Hepatocyte (in vitro differentiated cells): ENCODE measurements around the gene HEY2. TPM values are rescaled to one million over a fixed set of nuclear protein-coding genes. Genes with fewer than 3 reads are reported as not detected.

Experiments
- DNase-seq: peaks from one replicate; pipeline ENCODE4 v3.0.0-alpha.2; 2016; ENCODE audit warnings: low spot score
- H2AFZ ChIP-seq: fragments of 200-600 bp; sonication (generic); 2 replicates; pipeline ENCODE4 v1.6.0; 2016; ENCODE audit warnings: antibody characterized with exemption, mild to moderate bottlenecking
- H3K27ac ChIP-seq: fragments of 200-600 bp; sonication (generic); 2 replicates; pipeline ENCODE4 v1.5.1; 2016; ENCODE audit warnings: mild to moderate bottlenecking
- H3K27me3 ChIP-seq: fragments of 200-600 bp; sonication (generic); 2 replicates; pipeline ENCODE4 v1.6.1; 2016
- H3K36me3 ChIP-seq: fragments of 200-600 bp; sonication (generic); replicated peaks from 2 replicates; pipeline ENCODE4 v1.5.1; 2016; ENCODE audit warnings: low read depth; ENCODE audit not compliant: insufficient read depth
- H3K4me1 ChIP-seq: fragments of 200-600 bp; sonication (generic); 2 replicates; pipeline ENCODE4 v1.5.1; 2016; ENCODE audit warnings: mild to moderate bottlenecking, moderate library complexity; ENCODE audit not compliant: insufficient read depth
- H3K4me2 ChIP-seq: fragments of 200-600 bp; sonication (generic); 2 replicates; pipeline ENCODE4 v1.6.0; 2016
- H3K4me3 ChIP-seq: fragments of 200-600 bp; sonication (generic); 2 replicates; pipeline ENCODE4 v1.5.1; 2016; ENCODE audit warnings: mild to moderate bottlenecking
- H3K79me2 ChIP-seq: fragments of 200-600 bp; sonication (generic); 2 replicates; pipeline ENCODE4 v1.6.0; 2017; ENCODE audit warnings: mild to moderate bottlenecking
- H3K9me2 ChIP-seq: fragments of 200-600 bp; sonication (generic); replicated peaks from 2 replicates; pipeline ENCODE4 v1.6.0; 2017; ENCODE audit warnings: mild to moderate bottlenecking; ENCODE audit not compliant: insufficient read depth
- H3K9me3 ChIP-seq: fragments of 200-600 bp; sonication (generic); 2 replicates; pipeline ENCODE4 v1.5.1; 2016; ENCODE audit warnings: low read depth, mild to moderate bottlenecking
- H4K20me1 ChIP-seq: fragments of 200-600 bp; sonication (generic); 2 replicates; pipeline ENCODE4 v1.6.0; 2016; ENCODE audit warnings: mild to moderate bottlenecking; ENCODE audit not compliant: insufficient read depth, poor library complexity, severe bottlenecking
- EZH2 ChIP-seq: fragments of 200-600 bp; sonication (generic); IDR thresholded peaks from 2 replicates; pipeline ENCODE4 v1.6.1; 2016; ENCODE audit warnings: antibody characterized with exemption, mild to moderate bottlenecking, borderline replicate concordance
- EZH2phosphoT487 ChIP-seq: fragments of 200-600 bp; sonication (generic); IDR thresholded peaks from one replicate; pipeline ENCODE4 v1.6.1; 2018; ENCODE audit warnings: antibody characterized with exemption, mild to moderate bottlenecking, low read depth, moderate library complexity; ENCODE audit not compliant: unreplicated experiment, severe bottlenecking
- WGBS: methylation state at CpG from one replicate; pipeline ENCODE4 v1.1.6; 2016; ENCODE audit warnings: low lambda C conversion rate; ENCODE audit errors: missing lambda C conversion rate; 5-methylcytosine and 5-hydroxymethylcytosine counted together
- polyA plus RNA-seq: library from polyadenylated mRNA; unstranded; fragments of >200 nt; fragmentation: Nextera tagmentation; extraction: Ambion mirVana; gene quantifications from 2 replicates; pipeline ENCODE4 v1.2.1, GENCODE V29; 2016
- total RNA-seq: library from RNA; depleted of rRNA; stranded (reverse); fragments of >200 nt; gene quantifications from 2 replicates; pipeline ENCODE4 v1.2.3, GENCODE V29; 2014
- TF ChIP-seq, protein P1 (sequence below): fragments of 200-600 bp; sonication (generic); IDR thresholded peaks from 2 replicates; pipeline ENCODE4 v1.5.1; 2016; ENCODE audit warnings: antibody characterized with exemption, mild to moderate bottlenecking; ENCODE audit not compliant: poor library complexity

Gene HEY2
- total and polyA plus RNA-seq, 2 experiments from 2014 or later, result 0.27 to 0.47 TPM

DNA sequence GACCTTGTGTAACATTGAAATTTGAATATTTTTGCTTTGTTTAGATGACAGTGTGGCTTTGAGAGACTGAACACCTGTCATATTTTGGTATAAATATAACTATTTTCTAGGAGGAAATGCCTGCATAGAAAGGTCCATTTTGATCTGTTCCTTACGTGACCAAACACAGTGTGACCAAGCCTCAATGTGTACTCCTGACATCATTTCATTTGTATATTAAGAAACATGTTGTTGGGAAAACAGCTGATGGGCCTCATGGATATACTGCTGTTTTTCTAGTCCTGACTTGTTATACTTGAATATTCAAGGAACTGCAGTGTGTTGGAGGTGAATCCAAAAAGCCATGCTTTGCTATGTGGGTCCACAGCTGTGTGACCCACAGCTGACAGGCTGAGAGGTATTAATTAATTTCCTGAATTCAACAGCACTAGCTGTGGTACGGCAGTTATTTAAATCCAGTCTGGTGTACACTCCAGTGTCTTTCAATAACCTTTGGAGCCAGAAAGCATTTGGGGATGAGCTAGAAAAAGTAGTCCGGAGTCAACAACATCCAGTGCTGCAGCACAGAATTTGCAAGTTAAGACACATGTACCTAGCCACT lies 60.2 kb downstream of the HEY2 start:
- Histone ChIP-seq H3K27ac (no peak overlapping the region), H3K9me2 (no peaks in the 10 kb centered on the region), H3K79me2 (peaks cover 47% of the 10 kb centered on the region), H3K4me3 (no peak overlapping the region), H4K20me1 (no peaks in the 10 kb centered on the region), H3K27me3 (no peaks in the 10 kb centered on the region), H3K4me2 (no peak overlapping the region), H3K36me3 (no peaks in the 10 kb centered on the region), H3K4me1 (no peaks in the 10 kb centered on the region), H3K9me3 (no peaks in the 10 kb centered on the region), H2AFZ (no peak overlapping the region)
- WGBS, result 98% methylated on average over 3 of the region's 3 CpGs
- DNase-seq, result no peak
- TF ChIP-seq EZH2 (no peak), EZH2phosphoT487 (no peak)
- TF ChIP-seq, protein P1, sequence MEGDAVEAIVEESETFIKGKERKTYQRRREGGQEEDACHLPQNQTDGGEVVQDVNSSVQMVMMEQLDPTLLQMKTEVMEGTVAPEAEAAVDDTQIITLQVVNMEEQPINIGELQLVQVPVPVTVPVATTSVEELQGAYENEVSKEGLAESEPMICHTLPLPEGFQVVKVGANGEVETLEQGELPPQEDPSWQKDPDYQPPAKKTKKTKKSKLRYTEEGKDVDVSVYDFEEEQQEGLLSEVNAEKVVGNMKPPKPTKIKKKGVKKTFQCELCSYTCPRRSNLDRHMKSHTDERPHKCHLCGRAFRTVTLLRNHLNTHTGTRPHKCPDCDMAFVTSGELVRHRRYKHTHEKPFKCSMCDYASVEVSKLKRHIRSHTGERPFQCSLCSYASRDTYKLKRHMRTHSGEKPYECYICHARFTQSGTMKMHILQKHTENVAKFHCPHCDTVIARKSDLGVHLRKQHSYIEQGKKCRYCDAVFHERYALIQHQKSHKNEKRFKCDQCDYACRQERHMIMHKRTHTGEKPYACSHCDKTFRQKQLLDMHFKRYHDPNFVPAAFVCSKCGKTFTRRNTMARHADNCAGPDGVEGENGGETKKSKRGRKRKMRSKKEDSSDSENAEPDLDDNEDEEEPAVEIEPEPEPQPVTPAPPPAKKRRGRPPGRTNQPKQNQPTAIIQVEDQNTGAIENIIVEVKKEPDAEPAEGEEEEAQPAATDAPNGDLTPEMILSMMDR, result no peak

DNA sequence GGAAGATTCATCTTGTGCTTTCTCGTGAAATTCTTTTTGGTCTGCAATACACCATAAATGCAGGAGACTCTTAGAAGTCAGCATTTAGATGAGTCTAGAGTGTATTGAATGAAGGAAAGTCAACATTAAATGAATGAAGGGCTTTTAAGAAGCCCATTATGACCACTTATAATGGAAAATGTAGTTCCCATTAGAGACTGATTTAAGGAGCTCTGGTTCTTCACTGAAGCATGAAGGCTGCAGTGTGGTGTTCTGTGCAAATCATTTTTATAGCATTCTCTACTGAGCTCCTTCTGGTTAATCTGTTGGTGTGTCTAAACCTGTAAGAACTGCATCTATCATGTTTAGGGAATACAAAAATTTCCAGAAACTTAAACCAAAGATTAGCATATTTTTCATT lies 61.0 kb downstream of the HEY2 start:
- Histone ChIP-seq H3K9me3 (no peaks in the 10 kb centered on the region), H3K36me3 (no peaks in the 10 kb centered on the region), H3K4me1 (no peaks in the 10 kb centered on the region), H3K4me2 (no peak overlapping the region), H3K9me2 (no peaks in the 10 kb centered on the region), H4K20me1 (no peaks in the 10 kb centered on the region), H3K27ac (no peak overlapping the region), H3K27me3 (no peaks in the 10 kb centered on the region), H3K79me2 (peaks cover 48% of the 10 kb centered on the region), H3K4me3 (no peak overlapping the region), H2AFZ (no peak overlapping the region)
- no peak for TF ChIP-seq EZH2phosphoT487
- TF ChIP-seq EZH2, result no peak
- TF ChIP-seq, protein P1, result no peak
- WGBS, result 69% methylated on average over 1 of the region's 1 CpG
- DNase-seq, result no peak

Other genes with a start within 250 kb of the HEY2 start
- 34.1 and 42.0 TPM in 2 replicates for gene NCOA7, start 41.3 kb downstream of the HEY2 start, total RNA-seq
- 17.3 and 22.6 TPM in 2 replicates for gene NCOA7, start 41.3 kb downstream of the HEY2 start, polyA plus RNA-seq
- gene HINT3, start 207.1 kb downstream of the HEY2 start, total RNA-seq, result 28.0 and 32.9 TPM in 2 replicates
- 12.0 and 15.4 TPM in 2 replicates for gene HINT3, start 207.1 kb downstream of the HEY2 start, polyA plus RNA-seq
- gene TRMT11, start 236.9 kb downstream of the HEY2 start, total RNA-seq, result 20.7 and 27.6 TPM in 2 replicates
- 14.8 and 18.6 TPM in 2 replicates for gene TRMT11, start 236.9 kb downstream of the HEY2 start, polyA plus RNA-seq